ENCODE data around the gene LCN9.

The LCN9 gene

GRCh38 chr9:135696446-135696845 is 33.3 kb downstream of the LCN9 start:
- no peak for DNase-seq

GRCh38 chr9:135697226-135697625 is 34.1 kb downstream of the LCN9 start:
- DNase-seq = no peak

- DNase-seq = no peak
Measured at GRCh38 chr9:135698236-135698635, 35.1 kb downstream of the LCN9 start.

GRCh38 chr9:135698767-135699166 is 35.7 kb downstream of the LCN9 start:
- no peak for DNase-seq

GRCh38 chr9:135699440-135699839 is 36.3 kb downstream of the LCN9 start, which contains the start of gene SOHLH1:
Gene SOHLH1, minus strand, starts transcription at chr9:135699481. Its CDS starts 14 bp downstream, at chr9:135699467.
- DNase-seq = no peak

- DNase-seq = no peak
Measured at GRCh38 chr9:135700525-135700924, 37.4 kb downstream of the LCN9 start.

GRCh38 chr9:135701067-135701958 is 38.2 kb downstream of the LCN9 start:
- DNase-seq = no peak

- peak in 29 of 58 donors; percentile 4 to 72 (median 26) for DNase-seq
Measured at GRCh38 chr9:135701959-135702721, 39.0 kb downstream of the LCN9 start, which contains the start of gene KCNT1. Gene KCNT1, plus strand, starts transcription at chr9:135702185. Its CDS starts 74 bp downstream, at chr9:135702259.

- DNase-seq = peak in 3 of 58 donors; percentile 9 to 13 (median 10)
Measured at GRCh38 chr9:135703726-135704125, 40.6 kb downstream of the LCN9 start.

- DNase-seq = no peak
Measured at GRCh38 chr9:135704483-135704882, 41.4 kb downstream of the LCN9 start.

GRCh38 chr9:135705376-135705775 is 42.3 kb downstream of the LCN9 start:
- peak in 1 of 58 donors; percentile 46 for DNase-seq

GRCh38 chr9:135706288-135706687 is 43.2 kb downstream of the LCN9 start:
- no peak for DNase-seq

- DNase-seq = peak in 25 of 58 donors; percentile 10 to 81 (median 39)
Measured at GRCh38 chr9:135707252-135708138, 44.4 kb downstream of the LCN9 start.

- DNase-seq = no peak
Measured at GRCh38 chr9:135708164-135708563, 45.1 kb downstream of the LCN9 start.

- DNase-seq = no peak
Measured at GRCh38 chr9:135711391-135711790, 48.3 kb downstream of the LCN9 start.

GRCh38 chr9:135711881-135712280 is 48.8 kb downstream of the LCN9 start:
- DNase-seq = no peak

- no peak for DNase-seq
Measured at GRCh38 chr9:135712613-135713295, 49.6 kb downstream of the LCN9 start.

GRCh38 chr9:135714242-135715055 is 51.3 kb downstream of the LCN9 start:
- DNase-seq = no peak

- DNase-seq = peak in 9 of 58 donors; percentile 11 to 44 (median 26)
Measured at GRCh38 chr9:135715056-135715595, 52.0 kb downstream of the LCN9 start.

Data from anterior cingulate cortex (tissue), 58 donors.